ENCODE data around the gene METAP1D.
A peak's percentile ranks its signal among the peaks of the same experiment; 100 is the strongest.

The METAP1D gene

GRCh38 chr2:172082944-172083627, 83.3 kb downstream of the METAP1D start:
- H3K4me3 ChIP-seq (ENCODE audit: low read depth, low read length), result no peak overlapping the region
- no peak for DNase-seq (ENCODE audit: low read depth)
- TF ChIP-seq CTCF (conservative IDR thresholded peaks at IDR 0.05; ENCODE audit: low read depth, low read length), result no peak

GRCh38 chr2:172083628-172084394, 84.1 kb downstream of the METAP1D start:
- DNase-seq (ENCODE audit: low read depth), result no peak

GRCh38 chr2:172084395-172084644, 84.6 kb downstream of the METAP1D start:
- no peak for TF ChIP-seq CTCF (conservative IDR thresholded peaks at IDR 0.05; ENCODE audit: low read depth, low read length)
- DNase-seq (ENCODE audit: low read depth), result no peak
- H3K4me3 ChIP-seq (ENCODE audit: low read depth, low read length), result no peak overlapping the region

More at GRCh38 chr2:172083628-172084394, 84.1 kb downstream of the METAP1D start:
- no peak overlapping the region for H3K4me3 ChIP-seq (ENCODE audit: low read depth, low read length)
- TF ChIP-seq CTCF (conservative IDR thresholded peaks at IDR 0.05; ENCODE audit: low read depth, low read length), result no peak

GRCh38 chr2:172084645-172085459, 85.1 kb downstream of the METAP1D start:
- no peak for TF ChIP-seq CTCF (conservative IDR thresholded peaks at IDR 0.05; ENCODE audit: low read depth, low read length)
- DNase-seq (ENCODE audit: low read depth), result peak; percentile 94
- peak overlapping the region; percentile 43 for H3K4me3 ChIP-seq (ENCODE audit: low read depth, low read length)

GRCh38 chr2:172085460-172086159, 85.9 kb downstream of the METAP1D start, which contains the start of gene DLX1:
Gene DLX1, plus strand, starts transcription at chr2:172085507. Its CDS starts 171 bp downstream, at chr2:172085678.
- TF ChIP-seq CTCF (conservative IDR thresholded peaks at IDR 0.05; ENCODE audit: low read depth, low read length), result no peak
- peak within 1 kb of the TSS; percentile 43 for H3K4me3 ChIP-seq (ENCODE audit: low read depth, low read length)

GRCh38 chr2:172086241-172087206, 86.8 kb downstream of the METAP1D start:
- H3K4me3 ChIP-seq (ENCODE audit: low read depth, low read length), result no peak overlapping the region
- peak; percentile 16 for TF ChIP-seq CTCF (conservative IDR thresholded peaks at IDR 0.05; ENCODE audit: low read depth, low read length)
- DNase-seq (ENCODE audit: low read depth), result no peak

More at GRCh38 chr2:172085460-172086159, 85.9 kb downstream of the METAP1D start, which contains the start of gene DLX1:
- DNase-seq (ENCODE audit: low read depth), result no peak
